Hepatocyte (in vitro differentiated cells): ENCODE measurements around the gene CCDC117. TPM values are rescaled to one million over a fixed set of nuclear protein-coding genes. Genes with fewer than 3 reads are reported as not detected.

Experiments used
- DNase-seq: peaks from one replicate; pipeline ENCODE4 v3.0.0-alpha.2; 2016; ENCODE audit warnings: low spot score
- H2AFZ ChIP-seq: fragments of 200-600 bp; sonication (generic); 2 replicates; pipeline ENCODE4 v1.6.0; 2016; ENCODE audit warnings: antibody characterized with exemption, mild to moderate bottlenecking
- H3K27ac ChIP-seq: fragments of 200-600 bp; sonication (generic); 2 replicates; pipeline ENCODE4 v1.5.1; 2016; ENCODE audit warnings: mild to moderate bottlenecking
- H3K27me3 ChIP-seq: fragments of 200-600 bp; sonication (generic); 2 replicates; pipeline ENCODE4 v1.6.1; 2016
- H3K36me3 ChIP-seq: fragments of 200-600 bp; sonication (generic); replicated peaks from 2 replicates; pipeline ENCODE4 v1.5.1; 2016; ENCODE audit warnings: low read depth; ENCODE audit not compliant: insufficient read depth
- H3K4me1 ChIP-seq: fragments of 200-600 bp; sonication (generic); 2 replicates; pipeline ENCODE4 v1.5.1; 2016; ENCODE audit warnings: mild to moderate bottlenecking, moderate library complexity; ENCODE audit not compliant: insufficient read depth
- H3K4me2 ChIP-seq: fragments of 200-600 bp; sonication (generic); 2 replicates; pipeline ENCODE4 v1.6.0; 2016
- H3K4me3 ChIP-seq: fragments of 200-600 bp; sonication (generic); 2 replicates; pipeline ENCODE4 v1.5.1; 2016; ENCODE audit warnings: mild to moderate bottlenecking
- H3K79me2 ChIP-seq: fragments of 200-600 bp; sonication (generic); 2 replicates; pipeline ENCODE4 v1.6.0; 2017; ENCODE audit warnings: mild to moderate bottlenecking
- H3K9me2 ChIP-seq: fragments of 200-600 bp; sonication (generic); replicated peaks from 2 replicates; pipeline ENCODE4 v1.6.0; 2017; ENCODE audit warnings: mild to moderate bottlenecking; ENCODE audit not compliant: insufficient read depth
- H3K9me3 ChIP-seq: fragments of 200-600 bp; sonication (generic); 2 replicates; pipeline ENCODE4 v1.5.1; 2016; ENCODE audit warnings: low read depth, mild to moderate bottlenecking
- H4K20me1 ChIP-seq: fragments of 200-600 bp; sonication (generic); 2 replicates; pipeline ENCODE4 v1.6.0; 2016; ENCODE audit warnings: mild to moderate bottlenecking; ENCODE audit not compliant: insufficient read depth, poor library complexity, severe bottlenecking
- CTCF ChIP-seq: fragments of 200-600 bp; sonication (generic); IDR thresholded peaks from 2 replicates; pipeline ENCODE4 v1.5.1; 2016; ENCODE audit warnings: antibody characterized with exemption, mild to moderate bottlenecking; ENCODE audit not compliant: poor library complexity
- EZH2 ChIP-seq: fragments of 200-600 bp; sonication (generic); IDR thresholded peaks from 2 replicates; pipeline ENCODE4 v1.6.1; 2016; ENCODE audit warnings: antibody characterized with exemption, mild to moderate bottlenecking, borderline replicate concordance
- EZH2phosphoT487 ChIP-seq: fragments of 200-600 bp; sonication (generic); IDR thresholded peaks from one replicate; pipeline ENCODE4 v1.6.1; 2018; ENCODE audit warnings: antibody characterized with exemption, mild to moderate bottlenecking, low read depth, moderate library complexity; ENCODE audit not compliant: unreplicated experiment, severe bottlenecking
- WGBS: methylation state at CpG from one replicate; pipeline ENCODE4 v1.1.6; 2016; ENCODE audit warnings: low lambda C conversion rate; ENCODE audit errors: missing lambda C conversion rate; 5-methylcytosine and 5-hydroxymethylcytosine counted together
- polyA plus RNA-seq: library from polyadenylated mRNA; unstranded; fragments of >200 nt; fragmentation: Nextera tagmentation; extraction: Ambion mirVana; gene quantifications from 2 replicates; pipeline ENCODE4 v1.2.1, GENCODE V29; 2016
- total RNA-seq: library from RNA; depleted of rRNA; stranded (reverse); fragments of >200 nt; gene quantifications from 2 replicates; pipeline ENCODE4 v1.2.3, GENCODE V29; 2014

Gene CCDC117
- total RNA-seq, result 40.5 and 41.7 TPM in 2 replicates
- 16.5 and 17.1 TPM in 2 replicates for polyA plus RNA-seq

- H3K9me3 ChIP-seq, result no peaks in the 10 kb centered on the region
- H3K9me2 ChIP-seq, result no peaks in the 10 kb centered on the region
- WGBS, result under 1% methylated on average over 67 of the region's 92 CpGs
- peaks cover 7% of the 10 kb centered on the region for H4K20me1 ChIP-seq
- H3K4me1 ChIP-seq, result peaks cover 9% of the 10 kb centered on the region
- H2AFZ ChIP-seq, result peak within 1 kb of the TSS; percentile 93
- H3K4me3 ChIP-seq, result peak within 1 kb of the TSS; percentile 84
- DNase-seq, result peak; percentile 97
- H3K27ac ChIP-seq, result peak within 1 kb of the TSS; percentile 99
- H3K36me3 ChIP-seq, result no peaks in the 10 kb centered on the region
- no peaks in the 10 kb centered on the region for H3K27me3 ChIP-seq
- peaks cover 49% of the 10 kb centered on the region for H3K79me2 ChIP-seq
- peak within 1 kb of the TSS; percentile 85 for H3K4me2 ChIP-seq
- TF ChIP-seq EZH2, result no peak
- peak; percentile 12 for TF ChIP-seq CTCF
- TF ChIP-seq EZH2phosphoT487, result no peak
Observed at GRCh38 chr22:28772633-28773460, at the start of gene CCDC117. Gene CCDC117 (plus strand): TSS chr22:28772695. CDS start chr22:28772850, 155 bp downstream.

GRCh38 chr22:28728002-28728401 is 44.5 kb upstream of the CCDC117 start:
- TF ChIP-seq EZH2, result no peak
- TF ChIP-seq EZH2phosphoT487, result no peak
- no peak for TF ChIP-seq CTCF
- Histone ChIP-seq H3K9me3 (no peaks in the 10 kb centered on the region), H3K27me3 (no peaks in the 10 kb centered on the region), H3K4me3 (no peak overlapping the region), H3K36me3 (no peaks in the 10 kb centered on the region), H3K4me2 (no peak overlapping the region), H2AFZ (no peak overlapping the region), H3K27ac (no peak overlapping the region), H3K4me1 (no peaks in the 10 kb centered on the region), H3K9me2 (no peaks in the 10 kb centered on the region), H3K79me2 (no peaks in the 10 kb centered on the region), H4K20me1 (no peaks in the 10 kb centered on the region)
- WGBS, result 96% methylated on average over 1 of the region's 1 CpG
- DNase-seq, result no peak

GRCh38 chr22:28728621-28729313 is 43.7 kb upstream of the CCDC117 start:
- Histone ChIP-seq H3K9me2 (no peaks in the 10 kb centered on the region), H3K9me3 (no peaks in the 10 kb centered on the region), H3K27ac (no peak overlapping the region), H3K4me3 (no peak overlapping the region), H3K36me3 (no peaks in the 10 kb centered on the region), H3K27me3 (no peaks in the 10 kb centered on the region), H2AFZ (no peak overlapping the region), H4K20me1 (no peaks in the 10 kb centered on the region), H3K4me2 (no peak overlapping the region), H3K79me2 (no peaks in the 10 kb centered on the region), H3K4me1 (no peaks in the 10 kb centered on the region)
- 93% methylated on average over 10 of the region's 10 CpGs for WGBS
- DNase-seq, result no peak
- TF ChIP-seq EZH2 (no peak), CTCF (no peak), EZH2phosphoT487 (no peak)
